ENCODE data around the gene NAALADL2. TPM values are rescaled to one million over a fixed set of nuclear protein-coding genes. Genes with fewer than 3 reads are reported as not detected.

The NAALADL2 gene
- total RNA-seq, 1 donor from 2014 or later = 1.1 TPM

DNA sequence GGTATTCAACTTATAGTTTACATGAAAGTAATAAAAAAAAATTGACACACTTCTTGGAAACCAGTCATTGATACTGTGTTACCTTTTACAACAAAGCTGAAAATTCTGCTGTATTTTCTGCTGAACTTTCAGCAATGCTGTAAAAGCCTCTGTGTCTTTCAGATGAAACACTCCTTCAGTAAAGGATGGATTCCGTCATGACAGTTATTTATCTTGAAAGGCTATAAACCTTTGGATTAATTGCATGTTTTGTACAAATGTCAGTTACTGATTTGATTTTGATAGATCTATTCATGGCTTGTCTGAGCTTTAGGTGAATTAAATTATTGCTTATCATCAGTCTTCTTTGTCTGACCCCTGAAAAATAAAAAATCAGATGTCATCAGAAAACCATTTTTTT is 355.1 kb downstream of the NAALADL2 start:
- TF ChIP-seq, protein P1, sequence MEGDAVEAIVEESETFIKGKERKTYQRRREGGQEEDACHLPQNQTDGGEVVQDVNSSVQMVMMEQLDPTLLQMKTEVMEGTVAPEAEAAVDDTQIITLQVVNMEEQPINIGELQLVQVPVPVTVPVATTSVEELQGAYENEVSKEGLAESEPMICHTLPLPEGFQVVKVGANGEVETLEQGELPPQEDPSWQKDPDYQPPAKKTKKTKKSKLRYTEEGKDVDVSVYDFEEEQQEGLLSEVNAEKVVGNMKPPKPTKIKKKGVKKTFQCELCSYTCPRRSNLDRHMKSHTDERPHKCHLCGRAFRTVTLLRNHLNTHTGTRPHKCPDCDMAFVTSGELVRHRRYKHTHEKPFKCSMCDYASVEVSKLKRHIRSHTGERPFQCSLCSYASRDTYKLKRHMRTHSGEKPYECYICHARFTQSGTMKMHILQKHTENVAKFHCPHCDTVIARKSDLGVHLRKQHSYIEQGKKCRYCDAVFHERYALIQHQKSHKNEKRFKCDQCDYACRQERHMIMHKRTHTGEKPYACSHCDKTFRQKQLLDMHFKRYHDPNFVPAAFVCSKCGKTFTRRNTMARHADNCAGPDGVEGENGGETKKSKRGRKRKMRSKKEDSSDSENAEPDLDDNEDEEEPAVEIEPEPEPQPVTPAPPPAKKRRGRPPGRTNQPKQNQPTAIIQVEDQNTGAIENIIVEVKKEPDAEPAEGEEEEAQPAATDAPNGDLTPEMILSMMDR (IDR thresholded peaks at IDR 0.05; ENCODE audit: insufficient read depth, low read length, severe bottlenecking) = no peak
- FAIRE-seq (no peak), DNase-seq (ENCODE audit: low read depth) (no peak)
- H3K27me3 ChIP-seq (ENCODE audit: control insufficient read depth, insufficient read depth, low read length) = no peaks in the 10 kb centered on the region
- no peaks in the 10 kb centered on the region for H3K36me3 ChIP-seq (ENCODE audit: control insufficient read depth, insufficient read depth, low read length)
- H3K4me3 ChIP-seq (ENCODE audit: low read depth, low read length) = no peak overlapping the region

DNA sequence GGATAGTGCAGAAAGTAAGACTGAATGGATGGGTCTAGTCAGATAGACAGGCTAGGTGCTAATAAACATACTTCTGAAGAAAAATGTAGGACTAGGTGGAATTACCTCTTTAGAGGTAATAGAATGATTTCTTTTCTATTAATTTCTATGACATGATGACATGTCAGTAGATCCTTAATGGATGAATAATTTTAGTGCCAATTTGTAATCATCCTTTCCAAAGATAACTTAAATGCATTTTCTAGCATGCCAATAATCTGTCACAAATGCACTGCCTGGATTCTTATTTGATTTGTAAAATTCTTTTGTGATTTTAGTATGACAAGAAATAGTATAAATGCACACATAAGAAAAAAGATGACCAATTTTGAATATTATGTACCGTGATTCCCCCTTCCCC is 356.7 kb downstream of the NAALADL2 start:
- TF ChIP-seq, protein P1 (IDR thresholded peaks at IDR 0.05; ENCODE audit: insufficient read depth, low read length, severe bottlenecking) = no peak
- Histone ChIP-seq H3K27me3 (ENCODE audit: control insufficient read depth, insufficient read depth, low read length) (no peaks in the 10 kb centered on the region), H3K36me3 (ENCODE audit: control insufficient read depth, insufficient read depth, low read length) (no peaks in the 10 kb centered on the region), H3K4me3 (ENCODE audit: low read depth, low read length) (no peak overlapping the region)
- DNase-seq (ENCODE audit: low read depth) = no peak
- FAIRE-seq = no peak

GRCh38 chr3:175222356-175222755 is 363.2 kb downstream of the NAALADL2 start:
- DNase-seq (ENCODE audit: low read depth) = no peak
- no peak for FAIRE-seq
- TF ChIP-seq, protein P1 (IDR thresholded peaks at IDR 0.05; ENCODE audit: insufficient read depth, low read length, severe bottlenecking) = no peak
- H3K4me3 ChIP-seq (ENCODE audit: low read depth, low read length) = no peak overlapping the region
- H3K36me3 ChIP-seq (ENCODE audit: control insufficient read depth, insufficient read depth, low read length) = no peaks in the 10 kb centered on the region
- no peaks in the 10 kb centered on the region for H3K27me3 ChIP-seq (ENCODE audit: control insufficient read depth, insufficient read depth, low read length)

- FAIRE-seq = no peak
These were observed 364.9 kb downstream of the NAALADL2 start for GRCh38 chr3:175224051-175224450.

DNA sequence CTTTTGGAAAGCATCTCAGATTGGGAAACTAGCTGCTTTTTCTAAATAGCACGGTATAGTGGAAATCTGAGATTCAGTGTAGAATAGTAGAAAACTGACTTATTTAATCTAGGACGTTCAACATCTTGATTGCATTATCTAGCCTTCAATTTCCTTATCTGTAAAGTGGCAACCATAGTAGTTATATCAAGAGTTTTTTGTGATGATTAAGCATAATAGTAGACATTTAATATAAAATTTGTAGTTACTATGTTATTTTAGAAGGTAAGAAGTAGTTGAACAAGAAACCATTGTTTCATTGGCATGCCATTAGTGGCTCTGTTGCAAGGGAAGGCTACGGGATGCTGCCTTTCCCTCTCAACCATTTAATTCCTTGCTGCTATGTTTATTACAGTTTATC is 367.3 kb downstream of the NAALADL2 start:
- no peaks in the 10 kb centered on the region for H3K36me3 ChIP-seq (ENCODE audit: control insufficient read depth, insufficient read depth, low read length)
- H3K4me3 ChIP-seq (ENCODE audit: low read depth, low read length) = no peak overlapping the region
- FAIRE-seq (no peak), DNase-seq (ENCODE audit: low read depth) (no peak)
- H3K27me3 ChIP-seq (ENCODE audit: control insufficient read depth, insufficient read depth, low read length) = no peaks in the 10 kb centered on the region
- TF ChIP-seq, protein P1 (IDR thresholded peaks at IDR 0.05; ENCODE audit: insufficient read depth, low read length, severe bottlenecking) = no peak

More at GRCh38 chr3:175224051-175224450, 364.9 kb downstream of the NAALADL2 start:
- Histone ChIP-seq H3K27me3 (ENCODE audit: control insufficient read depth, insufficient read depth, low read length) (no peaks in the 10 kb centered on the region), H3K4me3 (ENCODE audit: low read depth, low read length) (no peak overlapping the region), H3K36me3 (ENCODE audit: control insufficient read depth, insufficient read depth, low read length) (no peaks in the 10 kb centered on the region)
- TF ChIP-seq, protein P1 (IDR thresholded peaks at IDR 0.05; ENCODE audit: insufficient read depth, low read length, severe bottlenecking) = no peak
- no peak for DNase-seq (ENCODE audit: low read depth)

DNA sequence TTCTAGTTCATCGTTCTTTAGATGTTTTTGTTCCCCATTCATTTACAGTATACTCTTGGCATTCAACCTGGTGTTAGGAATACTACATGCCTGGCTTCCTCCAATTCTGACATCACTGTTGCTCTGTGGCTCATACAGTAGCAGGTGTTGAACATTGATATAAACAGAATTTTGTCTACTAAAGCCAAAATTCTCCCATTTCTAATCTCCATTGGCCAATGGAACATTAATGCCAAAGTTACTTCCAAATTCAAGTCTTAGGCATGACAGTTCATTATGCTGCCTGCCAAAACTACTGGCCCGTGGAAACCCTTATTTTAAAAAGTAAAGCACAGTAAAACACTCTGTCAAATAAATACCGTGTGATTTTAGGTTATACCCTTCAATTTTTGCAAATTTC is 368.0 kb downstream of the NAALADL2 start:
- FAIRE-seq (no peak), DNase-seq (ENCODE audit: low read depth) (no peak)
- TF ChIP-seq, protein P1 (IDR thresholded peaks at IDR 0.05; ENCODE audit: insufficient read depth, low read length, severe bottlenecking) = no peak
- Histone ChIP-seq H3K36me3 (ENCODE audit: control insufficient read depth, insufficient read depth, low read length) (no peaks in the 10 kb centered on the region), H3K4me3 (ENCODE audit: low read depth, low read length) (no peak overlapping the region), H3K27me3 (ENCODE audit: control insufficient read depth, insufficient read depth, low read length) (no peaks in the 10 kb centered on the region)

Data from bronchial epithelial cell (primary cell).